ENCODE data around the gene HCRTR2. TPM values are rescaled to one million over a fixed set of nuclear protein-coding genes. Genes with fewer than 3 reads are reported as not detected.

HCRTR2 gene
- total and polyA plus RNA-seq, 4 donors: not detected

- Histone ChIP-seq H3K4me3 (ENCODE audit: low read length in 2 of 2) (no peak overlapping the region), H3K4me1 (ENCODE audit: control insufficient read depth in 1 of 2, insufficient read depth in 2 of 2, low read length in 2 of 2) (no peaks in the 10 kb centered on the region), H3K9me3 (ENCODE audit: control insufficient read depth, low read length) (no peaks in the 10 kb centered on the region), H3K27ac (ENCODE audit: low read depth in 1 of 2, low read length in 2 of 2) (no peak overlapping the region), H3K36me3 (ENCODE audit: control insufficient read depth in 1 of 2, insufficient read depth in 2 of 2, low read length in 1 of 2) (no peaks in the 10 kb centered on the region), H3K27me3 (ENCODE audit: control insufficient read depth in 1 of 2, insufficient read depth in 2 of 2, low read length in 1 of 2) (no peaks in the 10 kb centered on the region)
- 54 to 60% methylated on average over 1 of the region's 1 CpG for WGBS, 2 donors
- DNase-seq (no peak), ATAC-seq (ENCODE audit: low FRiP score) (no peak)
- intact Hi-C loops (cut with DNase I): no loop called here
Observed at GRCh38 chr6:55167860-55168259, 6.5 kb upstream of the HCRTR2 start.

DNA sequence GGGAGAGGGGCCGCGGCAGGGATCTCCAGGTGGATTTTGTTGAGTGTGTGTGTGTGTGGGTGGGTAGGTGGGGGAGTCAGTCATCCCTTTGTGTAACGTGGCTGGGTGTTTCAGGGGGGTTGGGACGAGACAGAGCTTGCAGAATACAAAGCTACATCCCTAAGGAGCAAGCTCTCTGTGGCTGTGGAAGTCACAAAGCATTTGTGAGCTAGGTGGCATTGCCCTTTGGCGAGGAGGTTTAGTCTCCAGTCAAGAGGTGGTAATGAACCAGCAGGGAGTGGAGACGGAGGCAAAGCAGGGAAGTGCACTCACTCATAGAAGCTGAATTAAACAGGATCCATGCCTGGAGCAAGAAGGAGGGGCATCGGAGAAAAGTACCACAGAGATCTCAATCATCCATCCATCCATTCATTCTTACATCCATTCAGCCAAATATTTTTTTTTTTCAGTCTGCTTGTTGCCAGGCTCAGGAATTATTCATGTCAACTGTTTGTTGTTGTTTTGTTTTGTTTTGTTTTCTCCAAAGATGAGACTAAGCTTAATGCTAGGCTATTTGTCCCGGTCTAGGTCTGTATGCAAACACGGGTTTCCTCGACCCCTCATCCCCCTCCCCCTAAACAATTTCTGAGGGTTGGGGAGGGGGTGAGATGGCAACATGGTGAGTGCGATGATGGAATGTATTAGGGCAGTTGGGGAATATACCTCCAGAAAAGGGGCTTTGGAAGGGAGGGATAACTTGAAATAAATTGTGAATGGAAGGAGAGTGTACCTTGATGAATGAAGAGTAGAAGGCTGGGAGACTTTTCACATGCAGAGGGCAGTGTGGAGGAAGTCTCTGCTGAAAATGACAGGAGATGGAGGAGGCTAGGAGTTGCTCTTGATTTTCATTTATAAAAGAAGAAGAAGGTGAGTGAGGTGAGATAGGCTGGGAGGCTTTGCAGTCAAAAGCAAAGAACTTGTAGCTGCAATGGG lies 1.0 kb downstream of the HCRTR2 start:
- Histone ChIP-seq H3K4me1 (ENCODE audit: control insufficient read depth in 1 of 2, insufficient read depth in 2 of 2, low read length in 2 of 2) (peaks cover 0 to 3% of the 10 kb centered on the region in 2 donors), H3K9me3 (ENCODE audit: control insufficient read depth, low read length) (no peaks in the 10 kb centered on the region), H3K4me3 (ENCODE audit: low read length in 2 of 2) (no peak overlapping the region), H3K36me3 (ENCODE audit: control insufficient read depth in 1 of 2, insufficient read depth in 2 of 2, low read length in 1 of 2) (no peaks in the 10 kb centered on the region), H3K27ac (ENCODE audit: low read depth in 1 of 2, low read length in 2 of 2) (no peak overlapping the region), H3K27me3 (ENCODE audit: control insufficient read depth in 1 of 2, insufficient read depth in 2 of 2, low read length in 1 of 2) (no peaks in the 10 kb centered on the region)
- DNase-seq (no peak), ATAC-seq (ENCODE audit: low FRiP score) (no peak)
- WGBS, 2 donors: 16 to 22% methylated on average over 11 of the region's 11 CpGs
- intact Hi-C loops (cut with DNase I): no loop called here

- ATAC-seq (ENCODE audit: low FRiP score) (no peak), DNase-seq (no peak)
- no peaks in the 10 kb centered on the region for H3K9me3 ChIP-seq (ENCODE audit: control insufficient read depth, low read length)
- H3K36me3 ChIP-seq (ENCODE audit: control insufficient read depth in 1 of 2, insufficient read depth in 2 of 2, low read length in 1 of 2): no peaks in the 10 kb centered on the region
- H3K27ac ChIP-seq (ENCODE audit: low read depth in 1 of 2, low read length in 2 of 2): no peak overlapping the region
- no peaks in the 10 kb centered on the region for H3K27me3 ChIP-seq (ENCODE audit: control insufficient read depth in 1 of 2, insufficient read depth in 2 of 2, low read length in 1 of 2)
- no peak overlapping the region for H3K4me3 ChIP-seq (ENCODE audit: low read length in 2 of 2)
- peaks cover 0 to 3% of the 10 kb centered on the region in 2 donors for H3K4me1 ChIP-seq (ENCODE audit: control insufficient read depth in 1 of 2, insufficient read depth in 2 of 2, low read length in 2 of 2)
- intact Hi-C loops (cut with DNase I): no loop called here
Observed at GRCh38 chr6:55176958-55177357, 2.6 kb downstream of the HCRTR2 start.

DNA sequence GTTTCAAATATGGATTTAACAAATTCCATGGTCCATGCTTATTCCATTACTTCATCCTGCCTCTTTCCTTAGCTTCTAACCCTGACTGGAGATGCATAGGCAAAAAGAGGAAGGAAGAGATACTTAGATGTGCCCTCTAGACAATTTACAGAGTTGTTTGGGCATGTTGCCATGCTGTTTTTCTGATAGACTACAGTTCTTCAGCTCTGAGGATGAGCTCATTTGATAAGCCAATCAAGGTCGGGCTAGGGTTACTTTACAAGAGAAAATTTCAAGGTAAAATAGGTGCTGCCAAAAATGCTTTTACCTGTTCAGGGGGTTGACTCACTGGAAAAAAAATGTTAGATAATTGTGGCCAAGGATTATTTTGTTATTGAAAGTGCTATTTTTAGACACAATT lies 5.9 kb downstream of the HCRTR2 start:
- intact Hi-C loops (cut with DNase I): no loop called here
- ATAC-seq (ENCODE audit: low FRiP score) (no peak), DNase-seq (no peak)
- no peaks in the 10 kb centered on the region for H3K36me3 ChIP-seq (ENCODE audit: control insufficient read depth in 1 of 2, insufficient read depth in 2 of 2, low read length in 1 of 2)
- 81 to 86% methylated on average over 1 of the region's 1 CpG for WGBS, 2 donors
- no peak overlapping the region for H3K27ac ChIP-seq (ENCODE audit: low read depth in 1 of 2, low read length in 2 of 2)
- H3K27me3 ChIP-seq (ENCODE audit: control insufficient read depth in 1 of 2, insufficient read depth in 2 of 2, low read length in 1 of 2): no peaks in the 10 kb centered on the region
- no peaks in the 10 kb centered on the region for H3K4me1 ChIP-seq (ENCODE audit: control insufficient read depth in 1 of 2, insufficient read depth in 2 of 2, low read length in 2 of 2)
- H3K9me3 ChIP-seq (ENCODE audit: control insufficient read depth, low read length): no peaks in the 10 kb centered on the region
- no peak overlapping the region for H3K4me3 ChIP-seq (ENCODE audit: low read length in 2 of 2)

DNA sequence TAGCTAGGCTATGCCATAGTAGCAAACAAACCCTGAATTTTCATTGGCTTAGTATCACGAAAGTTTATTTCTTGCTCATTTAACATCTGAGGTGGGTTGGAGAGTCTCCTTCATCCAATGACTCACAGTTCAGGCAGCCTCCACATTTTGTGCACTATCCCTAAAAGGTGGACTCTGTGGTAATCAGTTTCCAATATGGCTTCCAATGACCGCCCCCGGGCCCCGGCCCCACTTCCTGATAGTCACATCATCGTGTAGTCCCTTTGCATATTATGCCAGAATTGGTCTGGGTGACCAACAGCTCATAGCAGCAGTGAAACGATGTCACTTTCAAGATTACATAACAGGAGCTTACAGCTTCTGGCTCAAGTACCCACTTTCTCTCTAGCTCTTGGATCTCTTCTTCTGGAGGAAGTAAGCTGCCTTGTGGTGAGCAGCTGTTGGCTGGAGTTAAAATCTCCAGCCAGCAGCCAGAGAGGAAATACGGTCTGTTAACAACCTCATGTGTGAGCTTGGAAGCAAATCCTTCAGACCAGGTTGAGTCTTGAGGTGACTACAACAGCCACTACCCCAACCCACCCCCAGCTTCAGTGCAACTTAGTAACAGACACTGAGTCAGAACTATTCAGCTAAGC lies 7.8 kb downstream of the HCRTR2 start:
- DNase-seq (no peak), ATAC-seq (ENCODE audit: low FRiP score) (no peak)
- no peak overlapping the region for H3K4me3 ChIP-seq (ENCODE audit: low read length in 2 of 2)
- no peaks in the 10 kb centered on the region for H3K4me1 ChIP-seq (ENCODE audit: control insufficient read depth in 1 of 2, insufficient read depth in 2 of 2, low read length in 2 of 2)
- intact Hi-C loops (cut with DNase I): no loop called here
- WGBS, 2 donors: 58 to 67% methylated on average over 7 of the region's 7 CpGs
- H3K27me3 ChIP-seq (ENCODE audit: control insufficient read depth in 1 of 2, insufficient read depth in 2 of 2, low read length in 1 of 2): no peaks in the 10 kb centered on the region
- no peak overlapping the region for H3K27ac ChIP-seq (ENCODE audit: low read depth in 1 of 2, low read length in 2 of 2)
- H3K36me3 ChIP-seq (ENCODE audit: control insufficient read depth in 1 of 2, insufficient read depth in 2 of 2, low read length in 1 of 2): no peaks in the 10 kb centered on the region
- no peaks in the 10 kb centered on the region for H3K9me3 ChIP-seq (ENCODE audit: control insufficient read depth, low read length)

GRCh38 chr6:55184782-55185530 lies 10.6 kb downstream of the HCRTR2 start:
- Histone ChIP-seq H3K4me3 (ENCODE audit: low read length in 2 of 2) (no peak overlapping the region), H3K36me3 (ENCODE audit: control insufficient read depth in 1 of 2, insufficient read depth in 2 of 2, low read length in 1 of 2) (no peaks in the 10 kb centered on the region), H3K9me3 (ENCODE audit: control insufficient read depth, low read length) (no peaks in the 10 kb centered on the region), H3K4me1 (ENCODE audit: control insufficient read depth in 1 of 2, insufficient read depth in 2 of 2, low read length in 2 of 2) (no peaks in the 10 kb centered on the region), H3K27me3 (ENCODE audit: control insufficient read depth in 1 of 2, insufficient read depth in 2 of 2, low read length in 1 of 2) (no peaks in the 10 kb centered on the region), H3K27ac (ENCODE audit: low read depth in 1 of 2, low read length in 2 of 2) (no peak overlapping the region)
- ATAC-seq (ENCODE audit: low FRiP score) (no peak), DNase-seq (no peak)
- intact Hi-C loops (cut with DNase I): no loop called here
- WGBS, 2 donors: 76 to 77% methylated on average over 4 of the region's 4 CpGs

GRCh38 chr6:55198715-55199114 lies 24.4 kb downstream of the HCRTR2 start:
- no peak for ATAC-seq (ENCODE audit: low FRiP score)
- H3K4me1 ChIP-seq (ENCODE audit: control insufficient read depth in 1 of 2, insufficient read depth in 2 of 2, low read length in 2 of 2): no peaks in the 10 kb centered on the region
- H3K27me3 ChIP-seq (ENCODE audit: control insufficient read depth in 1 of 2, insufficient read depth in 2 of 2, low read length in 1 of 2): no peaks in the 10 kb centered on the region
- H3K9me3 ChIP-seq (ENCODE audit: control insufficient read depth, low read length): no peaks in the 10 kb centered on the region
- intact Hi-C loops (cut with DNase I): no loop called here
- no peak for DNase-seq
- no peak overlapping the region for H3K27ac ChIP-seq (ENCODE audit: low read depth in 1 of 2, low read length in 2 of 2)
- H3K4me3 ChIP-seq (ENCODE audit: low read length in 2 of 2): no peak overlapping the region
- no peaks in the 10 kb centered on the region for H3K36me3 ChIP-seq (ENCODE audit: control insufficient read depth in 1 of 2, insufficient read depth in 2 of 2, low read length in 1 of 2)

- Histone ChIP-seq H3K36me3 (ENCODE audit: control insufficient read depth in 1 of 2, insufficient read depth in 2 of 2, low read length in 1 of 2) (no peaks in the 10 kb centered on the region), H3K4me3 (ENCODE audit: low read length in 2 of 2) (no peak overlapping the region), H3K4me1 (ENCODE audit: control insufficient read depth in 1 of 2, insufficient read depth in 2 of 2, low read length in 2 of 2) (no peaks in the 10 kb centered on the region), H3K27ac (ENCODE audit: low read depth in 1 of 2, low read length in 2 of 2) (no peak overlapping the region), H3K27me3 (ENCODE audit: control insufficient read depth in 1 of 2, insufficient read depth in 2 of 2, low read length in 1 of 2) (no peaks in the 10 kb centered on the region), H3K9me3 (ENCODE audit: control insufficient read depth, low read length) (no peaks in the 10 kb centered on the region)
- DNase-seq: no peak
- no peak for ATAC-seq (ENCODE audit: low FRiP score)
- intact Hi-C loops (cut with DNase I): no loop called here
Observed at GRCh38 chr6:55199239-55199638, 24.9 kb downstream of the HCRTR2 start.

All from aorta (tissue), 5 donors.